AG04449 (cell line): ENCODE results near the gene DNAJC28.

Experiments
- CTCF ChIA-PET: fragments of 350-600 bp; formaldehyde crosslinking; extraction: SDS; loops from one replicate; lab custom pipeline; 2021; ENCODE audit warnings: antibody characterized with exemption; lab: Yijun Ruan, JAX
- POLR2A ChIA-PET: fragments of 400-600, 350-600 bp; formaldehyde crosslinking; extraction: SDS; loops from one replicate; lab custom pipeline; 2020; ENCODE audit warnings: antibody characterized with exemption, inconsistent platforms; lab: Yijun Ruan, JAX
- DNase-seq: peaks from one replicate; pipeline ENCODE4 v3.0.0-alpha.2; 2010; ENCODE audit warnings: low read depth, low spot score
- H3K4me3 ChIP-seq: 2 replicates; pipeline ENCODE4 v1.5.1; 2011; ENCODE audit warnings: low read depth, mild to moderate bottlenecking, control low read depth, low read length
- TF ChIP-seq, protein P1 (sequence below): IDR thresholded peaks from one replicate; pipeline ENCODE4 v1.5.1; 2011; ENCODE audit warnings: mild to moderate bottlenecking, moderate library complexity, low read length, control low read depth, inconsistent platforms; ENCODE audit not compliant: insufficient read depth; ENCODE audit errors: missing control alignments

The DNAJC28 gene

DNA sequence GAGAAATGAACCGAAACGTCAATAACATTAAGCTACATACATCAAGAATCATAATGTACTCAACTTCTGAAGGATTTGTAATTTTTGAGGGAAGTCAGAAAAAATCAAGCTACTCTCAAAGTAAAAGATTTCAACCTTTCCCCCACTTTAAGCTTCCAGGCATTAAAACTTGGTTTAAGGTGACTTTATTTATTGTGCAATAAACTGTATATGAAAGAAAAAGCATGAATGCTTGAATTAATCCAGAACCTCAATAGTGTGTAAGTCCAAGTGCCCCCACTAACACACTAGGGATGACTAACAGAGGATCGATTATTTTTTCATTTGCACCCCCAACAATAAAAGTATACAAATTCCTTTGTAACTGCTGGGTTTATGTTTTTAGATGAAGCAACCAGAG, 39.5 kb upstream of the DNAJC28 start:
- no peak overlapping the region for H3K4me3 ChIP-seq
- POLR2A ChIA-PET: interaction anchor here (0.7 kb wide), 1 partner anchor 20 kb away, joined by 3 read pairs; no protein-coding TSS in a partner anchor
- DNase-seq: no peak
- CTCF ChIA-PET: interaction anchor here (1.2 kb wide), 1 partner anchor 14 kb away, joined by 3 read pairs; no protein-coding TSS in a partner anchor
- TF ChIP-seq, protein P1, sequence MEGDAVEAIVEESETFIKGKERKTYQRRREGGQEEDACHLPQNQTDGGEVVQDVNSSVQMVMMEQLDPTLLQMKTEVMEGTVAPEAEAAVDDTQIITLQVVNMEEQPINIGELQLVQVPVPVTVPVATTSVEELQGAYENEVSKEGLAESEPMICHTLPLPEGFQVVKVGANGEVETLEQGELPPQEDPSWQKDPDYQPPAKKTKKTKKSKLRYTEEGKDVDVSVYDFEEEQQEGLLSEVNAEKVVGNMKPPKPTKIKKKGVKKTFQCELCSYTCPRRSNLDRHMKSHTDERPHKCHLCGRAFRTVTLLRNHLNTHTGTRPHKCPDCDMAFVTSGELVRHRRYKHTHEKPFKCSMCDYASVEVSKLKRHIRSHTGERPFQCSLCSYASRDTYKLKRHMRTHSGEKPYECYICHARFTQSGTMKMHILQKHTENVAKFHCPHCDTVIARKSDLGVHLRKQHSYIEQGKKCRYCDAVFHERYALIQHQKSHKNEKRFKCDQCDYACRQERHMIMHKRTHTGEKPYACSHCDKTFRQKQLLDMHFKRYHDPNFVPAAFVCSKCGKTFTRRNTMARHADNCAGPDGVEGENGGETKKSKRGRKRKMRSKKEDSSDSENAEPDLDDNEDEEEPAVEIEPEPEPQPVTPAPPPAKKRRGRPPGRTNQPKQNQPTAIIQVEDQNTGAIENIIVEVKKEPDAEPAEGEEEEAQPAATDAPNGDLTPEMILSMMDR: no peak

DNA sequence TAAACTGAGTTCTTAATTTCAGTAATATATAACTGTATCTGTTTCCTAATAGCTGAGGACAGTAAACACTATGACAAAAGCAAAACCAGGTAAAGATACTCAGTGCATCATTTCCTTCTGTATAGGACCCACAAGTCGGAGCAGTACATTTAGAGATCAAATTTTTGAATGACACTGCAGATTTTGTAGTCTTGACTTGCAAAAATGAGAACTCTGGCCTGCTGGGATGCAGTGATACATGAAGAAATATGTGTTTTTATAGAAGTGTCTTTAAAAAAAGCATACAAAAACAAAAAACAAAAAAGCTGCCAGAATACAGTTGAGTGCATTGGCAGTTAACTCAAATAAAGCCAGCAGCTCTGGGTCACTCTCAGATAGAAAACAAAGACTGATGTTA, 31.4 kb upstream of the DNAJC28 start:
- ChIA-PET POLR2A (no interaction called here), CTCF (interaction anchor here (0.7 kb wide), 1 partner anchor 83 kb away, joined by 3 read pairs; no protein-coding TSS in a partner anchor)
- H3K4me3 ChIP-seq: no peak overlapping the region
- TF ChIP-seq, protein P1: no peak
- no peak for DNase-seq

DNA sequence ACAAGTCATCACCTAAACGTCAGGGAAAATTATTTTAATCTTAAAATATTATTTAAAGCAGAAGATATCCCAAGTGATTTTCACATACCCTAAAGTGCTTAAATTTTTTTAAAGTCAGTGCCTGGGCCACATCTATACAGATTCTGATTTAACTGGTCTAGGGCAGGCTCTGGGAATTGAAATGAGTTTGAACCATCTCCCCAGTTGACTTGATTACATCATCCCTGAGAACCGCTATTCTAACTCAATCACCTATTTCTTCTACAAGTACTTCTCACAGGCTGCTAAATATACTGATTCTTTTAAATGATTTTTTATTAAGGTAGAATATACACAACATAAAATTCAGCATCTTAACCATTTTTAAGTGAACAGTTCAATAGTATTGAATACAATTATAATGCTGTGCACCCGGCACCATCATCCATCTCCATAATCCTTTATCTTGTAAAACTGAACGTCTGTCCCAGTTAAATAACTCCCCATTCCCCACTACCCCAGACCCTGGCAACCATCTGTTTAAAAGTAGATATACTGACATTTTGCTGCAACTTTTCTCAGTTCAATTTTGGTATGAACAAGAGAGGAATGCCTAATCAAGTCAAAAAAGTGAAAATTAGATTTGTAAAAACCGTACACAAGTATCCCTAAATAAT, 30.9 kb upstream of the DNAJC28 start:
- POLR2A ChIA-PET: interaction anchor here (0.6 kb wide), 1 partner anchor 8 kb away, joined by 3 read pairs; no protein-coding TSS in a partner anchor
- DNase-seq: no peak
- CTCF ChIA-PET: no interaction called here
- no peak overlapping the region for H3K4me3 ChIP-seq
- TF ChIP-seq, protein P1: no peak

DNA sequence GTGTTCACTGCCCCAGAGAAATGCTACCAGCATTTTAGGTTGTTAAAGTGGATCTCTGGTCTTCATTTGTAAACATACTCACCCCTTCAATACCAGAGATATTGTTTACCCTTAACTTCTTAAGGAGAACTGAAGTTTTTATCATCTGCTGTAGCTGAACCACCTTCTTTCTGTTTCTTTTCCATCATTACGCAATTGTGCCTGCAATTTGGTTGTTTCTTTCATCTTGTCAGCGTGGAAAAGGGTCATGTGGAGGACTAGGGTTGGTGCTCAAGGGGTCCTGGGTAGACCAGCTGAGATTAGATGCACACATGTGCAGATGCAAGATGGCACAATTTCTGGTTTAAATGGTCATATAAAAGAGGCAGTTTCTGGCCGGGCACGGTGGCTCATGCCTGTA, 27.4 kb upstream of the DNAJC28 start:
- no peak overlapping the region for H3K4me3 ChIP-seq
- POLR2A ChIA-PET: no interaction called here
- TF ChIP-seq, protein P1: no peak
- CTCF ChIA-PET: interaction anchor here (1.6 kb wide), 1 partner anchor 87 kb away, joined by 5 read pairs; no protein-coding TSS in a partner anchor
- no peak for DNase-seq

DNA sequence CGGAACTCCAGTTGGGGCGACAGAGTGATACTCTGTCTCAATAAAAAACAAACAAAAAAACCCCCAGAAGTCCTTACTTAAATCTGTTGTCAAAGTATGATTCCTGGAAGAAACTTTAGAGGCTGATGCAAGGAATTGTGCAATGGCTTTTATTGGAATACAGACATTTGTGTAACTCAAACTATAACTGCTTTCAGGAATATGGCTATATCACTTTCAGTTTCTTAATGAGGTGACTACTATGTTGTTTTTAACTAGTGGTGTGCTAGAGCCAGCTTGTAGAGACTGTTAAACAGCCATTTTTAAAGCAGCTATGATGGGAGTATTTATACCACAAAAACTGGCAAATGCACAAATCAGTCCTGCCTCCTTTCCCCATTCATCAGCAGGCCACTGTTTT, 22.7 kb upstream of the DNAJC28 start:
- CTCF ChIA-PET: no interaction called here
- no peak for DNase-seq
- no peak overlapping the region for H3K4me3 ChIP-seq
- TF ChIP-seq, protein P1: no peak
- POLR2A ChIA-PET: interaction anchor here (0.6 kb wide), 2 partner anchors 8 to 105 kb away, joined by 3 read pairs; no protein-coding TSS in a partner anchor

DNA sequence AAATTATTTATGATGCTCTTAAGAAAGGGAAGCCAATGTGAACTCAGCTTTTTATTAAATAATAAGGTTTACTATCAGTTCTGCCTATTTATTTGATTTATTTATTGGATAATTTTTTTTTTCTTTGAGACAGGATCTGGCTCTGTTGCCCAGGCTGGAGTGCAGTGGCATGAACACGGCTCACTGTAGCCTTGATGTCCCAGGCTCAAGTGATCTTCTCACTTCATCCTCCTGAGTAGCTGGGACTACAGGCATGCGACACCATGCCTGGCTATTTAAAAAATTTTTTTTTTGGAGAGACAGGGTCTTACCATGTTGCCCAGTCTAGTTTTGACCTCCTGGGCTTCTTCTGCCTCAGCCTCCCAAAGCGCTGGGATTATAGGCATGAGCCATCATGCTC, 21.0 kb upstream of the DNAJC28 start:
- ChIA-PET POLR2A (no interaction called here), CTCF (interaction anchor here (1.0 kb wide), 1 partner anchor 314 kb away, joined by 3 read pairs; no protein-coding TSS in a partner anchor)
- no peak overlapping the region for H3K4me3 ChIP-seq
- TF ChIP-seq, protein P1: no peak
- DNase-seq: no peak
